Stomach smooth muscle (tissue), 2 donors: Measurements from ENCODE around the gene HMOX1.
"Not testable (repeated sequence)": the region's sequence is repeated elsewhere in the genome, so short reads cannot be mapped to it uniquely, and the experiment has no call there.

ENCODE experiments used
- H3K27ac ChIP-seq: one replicate; pipeline ENCODE4 v1.7.0; 2013; ENCODE audit warnings: mild to moderate bottlenecking, low read length, inconsistent platforms
- H3K27me3 ChIP-seq, 2 donors: one replicate each; pipeline ENCODE4 v1.7.0; 2013; ENCODE audit warnings: low read length in 2 of 2; ENCODE audit not compliant: insufficient read depth in 2 of 2, control insufficient read depth in 1 of 2
- H3K36me3 ChIP-seq, 2 donors: one replicate each; pipeline ENCODE4 v1.7.0; 2013; ENCODE audit warnings: low read length in 2 of 2; ENCODE audit not compliant: control insufficient read depth in 2 of 2, insufficient read depth in 2 of 2
- H3K4me1 ChIP-seq: one replicate; pipeline ENCODE4 v1.7.0; 2013; ENCODE audit warnings: low read length; ENCODE audit not compliant: control insufficient read depth, insufficient read depth
- H3K4me3 ChIP-seq, 2 donors: one replicate each; pipeline ENCODE4 v1.7.0; 2013; ENCODE audit warnings: low read length in 2 of 2
- H3K9ac ChIP-seq, 2 donors: one replicate each; pipeline ENCODE4 v1.7.0; 2013; ENCODE audit warnings: low read length in 2 of 2, mild to moderate bottlenecking in 1 of 2
- H3K9me3 ChIP-seq, 2 donors: one replicate each; pipeline ENCODE4 v1.7.0; 2013; ENCODE audit warnings: low read length in 2 of 2; ENCODE audit not compliant: control insufficient read depth in 2 of 2
- donor health status: healthy.
- donor health status: Pancreatic carcinoma.

The HMOX1 gene

GRCh38 chr22:35350539-35351503 lies 30.1 kb upstream of the HMOX1 start:
- Histone ChIP-seq H3K36me3 (peaks cover 0 to 5% of the 10 kb centered on the region in 2 donors), H3K4me1 (peaks cover 27% of the 10 kb centered on the region), H3K27me3 (no peaks in the 10 kb centered on the region), H3K9ac (peak overlapping the region; percentile 81 to 82), H3K4me3 (peak overlapping the region; percentile 82 to 94), H3K9me3 (no peaks in the 10 kb centered on the region), H3K27ac (peak overlapping the region; percentile 69)

- H3K9ac ChIP-seq, result no peak overlapping the region
- peaks cover 27% of the 10 kb centered on the region for H3K4me1 ChIP-seq
- H3K27ac ChIP-seq, result peak overlapping the region; percentile 24
- no peak overlapping the region for H3K4me3 ChIP-seq
- H3K9me3 ChIP-seq, result no peaks in the 10 kb centered on the region
- H3K27me3 ChIP-seq, result no peaks in the 10 kb centered on the region
- peaks cover 0 to 2% of the 10 kb centered on the region in 2 donors for H3K36me3 ChIP-seq
Measured at GRCh38 chr22:35352214-35353111, 28.4 kb upstream of the HMOX1 start.

GRCh38 chr22:35353318-35353717 lies 27.6 kb upstream of the HMOX1 start:
- Histone ChIP-seq H3K36me3 (no peaks in the 10 kb centered on the region), H3K27ac (no peak overlapping the region), H3K27me3 (peaks cover 3 to 7% of the 10 kb centered on the region in 2 donors), H3K4me3 (no peak overlapping the region), H3K9ac (no peak overlapping the region), H3K9me3 (no peaks in the 10 kb centered on the region), H3K4me1 (peaks cover 27% of the 10 kb centered on the region)

GRCh38 chr22:35354068-35354467 lies 26.8 kb upstream of the HMOX1 start:
- Histone ChIP-seq H3K4me1 (peaks cover 27% of the 10 kb centered on the region), H3K36me3 (no peaks in the 10 kb centered on the region), H3K27me3 (peaks cover 5 to 11% of the 10 kb centered on the region in 2 donors), H3K9ac (no peak overlapping the region), H3K4me3 (no peak overlapping the region), H3K9me3 (no peaks in the 10 kb centered on the region), H3K27ac (no peak overlapping the region)

GRCh38 chr22:35357883-35358621 lies 22.8 kb upstream of the HMOX1 start:
- Histone ChIP-seq H3K4me1 (no peaks in the 10 kb centered on the region), H3K27me3 (peaks cover 18 to 25% of the 10 kb centered on the region in 2 donors), H3K4me3 (no peak overlapping the region), H3K27ac (no peak overlapping the region), H3K9me3 (no peaks in the 10 kb centered on the region), H3K36me3 (no peaks in the 10 kb centered on the region), H3K9ac (no peak overlapping the region)

- Histone ChIP-seq H3K27ac (no peak overlapping the region), H3K4me1 (no peaks in the 10 kb centered on the region), H3K9ac (no peak overlapping the region), H3K27me3 (peaks cover 18 to 28% of the 10 kb centered on the region in 2 donors), H3K4me3 (no peak overlapping the region), H3K9me3 (no peaks in the 10 kb centered on the region), H3K36me3 (no peaks in the 10 kb centered on the region)
Measured at GRCh38 chr22:35359380-35360065, 21.4 kb upstream of the HMOX1 start.

- Histone ChIP-seq H3K9me3 (no peaks in the 10 kb centered on the region), H3K36me3 (no peaks in the 10 kb centered on the region), H3K4me3 (no peak overlapping the region), H3K4me1 (no peaks in the 10 kb centered on the region), H3K9ac (no peak overlapping the region), H3K27ac (no peak overlapping the region), H3K27me3 (peaks cover 20 to 37% of the 10 kb centered on the region in 2 donors)
Measured at GRCh38 chr22:35361001-35361558, 19.8 kb upstream of the HMOX1 start.

GRCh38 chr22:35363566-35364086 lies 17.3 kb upstream of the HMOX1 start:
- Histone ChIP-seq H3K27ac (no peak overlapping the region), H3K9me3 (no peaks in the 10 kb centered on the region), H3K4me3 (no peak overlapping the region), H3K9ac (no peak overlapping the region), H3K36me3 (no peaks in the 10 kb centered on the region), H3K4me1 (no peaks in the 10 kb centered on the region), H3K27me3 (peaks cover 15 to 27% of the 10 kb centered on the region in 2 donors)

GRCh38 chr22:35364230-35364629 lies 16.7 kb upstream of the HMOX1 start:
- H3K4me3 ChIP-seq, H3K36me3 ChIP-seq, H3K9ac ChIP-seq, H3K9me3 ChIP-seq, H3K27ac ChIP-seq, H3K4me1 ChIP-seq: not testable (repeated sequence)
- H3K27me3 ChIP-seq, result peaks cover 15 to 26% of the 10 kb centered on the region in 2 donors
